ENCODE data around the gene ZNF608.
A peak's percentile ranks its signal among the peaks of the same experiment; 100 is the strongest.

ZNF608 gene

DNA sequence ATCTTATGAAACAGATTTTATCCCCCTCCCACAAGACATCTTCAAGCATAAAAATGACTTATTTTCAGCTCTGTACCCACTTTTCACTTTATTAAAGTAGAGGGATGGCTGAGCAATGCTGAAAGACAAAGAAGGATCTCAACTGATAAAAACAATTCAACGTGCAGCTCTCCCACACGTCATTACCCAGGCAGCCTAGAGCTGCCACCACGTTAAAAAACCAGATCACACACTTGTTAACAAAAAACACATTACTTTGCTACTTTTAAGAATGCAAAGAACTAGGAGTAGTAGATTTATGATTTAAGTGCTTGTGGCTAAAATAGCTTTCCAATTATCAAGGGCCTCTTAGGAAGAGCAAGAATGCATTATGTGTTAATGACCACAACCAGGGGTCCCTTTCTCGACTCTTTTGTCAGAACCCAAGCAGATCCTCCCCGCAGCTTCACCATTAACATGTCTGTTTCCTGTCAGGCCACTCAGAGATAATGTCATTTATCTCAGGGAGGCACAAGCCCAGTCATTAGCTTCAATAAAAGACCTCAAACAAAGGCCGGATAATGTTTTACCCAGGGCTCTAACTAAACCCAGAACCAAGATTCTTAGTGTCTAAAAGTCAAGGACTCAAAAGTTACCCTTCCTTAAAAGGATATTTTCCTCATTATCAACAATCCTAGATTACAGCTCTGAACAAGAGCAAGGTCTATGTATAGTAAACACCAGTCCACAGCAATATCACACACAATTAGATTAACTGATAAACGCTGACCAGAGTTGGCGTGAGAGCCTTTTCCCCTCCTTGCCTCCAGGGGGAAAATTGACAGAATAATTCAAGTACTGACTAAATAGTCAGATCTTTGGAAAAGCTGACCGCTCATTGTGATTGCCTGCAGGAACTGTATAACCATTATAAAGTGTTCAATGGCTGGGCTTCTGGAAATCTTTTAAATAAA, 7.5 kb downstream of the ZNF608 start:
- DNase-seq, result peak; percentile 49

DNA sequence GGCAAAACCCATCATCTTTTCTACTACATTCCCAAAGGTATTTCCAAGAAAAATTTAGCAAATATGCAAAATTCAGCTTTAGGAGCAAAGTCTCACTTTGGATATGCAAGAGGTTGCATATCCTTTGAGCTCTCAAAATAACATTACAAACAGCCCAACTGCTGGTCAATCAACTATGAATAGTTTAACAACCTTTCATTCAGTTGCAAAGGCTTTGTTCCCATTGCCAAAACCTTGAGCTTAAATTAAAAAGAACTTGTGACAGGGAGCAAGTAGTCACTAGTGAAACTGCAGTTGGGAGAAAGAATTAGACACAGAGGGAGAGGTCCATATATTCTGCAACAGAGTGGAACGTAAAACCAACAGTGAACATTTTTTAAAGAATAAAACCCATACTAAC, 8.8 kb downstream of the ZNF608 start:
- no peak for DNase-seq

DNA sequence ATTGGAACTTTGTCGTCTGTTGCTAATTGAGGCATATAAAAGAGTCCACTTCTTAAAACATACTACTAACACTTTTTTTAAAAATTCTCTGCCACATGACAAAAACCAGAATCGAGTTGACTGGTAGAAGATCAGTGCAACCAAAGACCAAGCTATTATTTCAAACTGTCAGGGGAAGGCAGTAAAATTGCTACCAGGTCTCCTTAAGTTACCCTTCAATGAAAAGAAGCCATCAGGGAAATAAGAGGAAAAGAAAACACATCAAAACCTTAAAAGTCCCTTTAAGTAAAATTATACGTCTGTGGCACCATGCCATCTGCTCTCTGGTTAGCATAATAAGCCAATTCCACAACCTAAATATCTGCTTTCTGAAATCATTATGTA, 9.6 kb downstream of the ZNF608 start:
- no peak for DNase-seq

DNA sequence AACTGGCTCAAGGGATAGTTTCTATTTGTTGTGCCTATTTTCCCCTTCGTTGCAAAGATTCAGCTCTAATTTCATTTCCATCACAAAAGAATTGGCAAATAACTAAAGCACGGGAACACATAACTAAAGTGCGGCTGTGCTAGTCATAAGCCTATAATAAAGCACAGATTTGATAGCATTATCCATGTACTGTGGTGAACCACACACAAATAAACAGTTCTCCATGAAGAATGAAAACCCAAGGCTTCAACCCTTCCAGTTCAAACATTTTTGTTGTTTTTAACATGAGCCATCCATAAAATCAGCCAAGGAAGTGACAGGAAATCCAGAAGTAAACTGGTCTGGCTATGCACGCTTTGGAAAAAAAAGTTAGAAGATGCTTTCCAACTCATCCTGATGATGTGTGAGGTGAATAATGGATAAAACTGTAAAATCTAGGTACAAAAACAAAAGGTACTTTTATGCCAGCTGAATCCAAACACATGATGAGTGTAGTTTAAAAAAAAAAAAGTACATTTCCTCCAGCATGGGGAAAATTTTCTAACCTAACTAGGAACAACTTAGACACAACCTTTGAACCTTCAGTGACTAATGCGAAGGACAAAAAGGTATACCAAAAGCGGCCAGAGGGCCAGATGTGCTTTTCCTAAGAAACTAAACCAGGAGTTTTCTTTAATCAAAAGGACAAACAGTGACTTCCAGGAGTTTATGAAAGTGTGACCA, 10.2 kb downstream of the ZNF608 start:
- DNase-seq, result peak; percentile 89

DNA sequence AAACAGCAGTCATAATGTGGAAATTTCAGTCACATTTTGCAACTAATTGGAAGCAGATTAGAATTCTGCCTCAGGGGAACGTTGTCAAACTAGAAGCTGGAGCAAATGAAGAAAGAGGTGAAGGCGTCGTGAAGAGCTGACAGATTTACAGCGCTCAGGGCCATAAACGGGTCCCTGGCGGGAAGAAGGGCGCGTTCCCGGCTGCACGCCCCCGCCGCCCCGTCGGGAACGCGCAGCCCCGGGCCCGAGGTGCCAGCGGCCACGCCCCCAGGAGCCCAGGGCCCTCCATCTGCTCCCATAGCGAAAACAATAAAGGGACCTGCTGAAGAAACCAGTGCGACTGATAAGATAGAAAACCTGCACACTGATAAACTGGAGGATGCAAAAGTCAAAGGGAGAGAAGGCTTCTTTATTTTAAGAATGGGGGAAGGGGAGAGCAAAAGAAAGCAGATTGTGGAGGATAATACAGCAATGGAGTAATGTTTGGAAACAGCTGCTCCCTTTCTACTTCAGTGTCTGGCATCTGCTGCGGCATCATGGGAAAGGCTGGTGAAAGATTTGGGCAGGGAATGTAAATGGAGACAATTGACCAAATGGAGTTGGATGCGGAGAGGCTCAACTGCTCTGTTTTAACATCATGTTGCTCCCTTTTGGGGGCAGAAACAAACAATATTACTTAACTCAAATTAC, 11.1 kb downstream of the ZNF608 start:
- peak; percentile 81 for DNase-seq

DNA sequence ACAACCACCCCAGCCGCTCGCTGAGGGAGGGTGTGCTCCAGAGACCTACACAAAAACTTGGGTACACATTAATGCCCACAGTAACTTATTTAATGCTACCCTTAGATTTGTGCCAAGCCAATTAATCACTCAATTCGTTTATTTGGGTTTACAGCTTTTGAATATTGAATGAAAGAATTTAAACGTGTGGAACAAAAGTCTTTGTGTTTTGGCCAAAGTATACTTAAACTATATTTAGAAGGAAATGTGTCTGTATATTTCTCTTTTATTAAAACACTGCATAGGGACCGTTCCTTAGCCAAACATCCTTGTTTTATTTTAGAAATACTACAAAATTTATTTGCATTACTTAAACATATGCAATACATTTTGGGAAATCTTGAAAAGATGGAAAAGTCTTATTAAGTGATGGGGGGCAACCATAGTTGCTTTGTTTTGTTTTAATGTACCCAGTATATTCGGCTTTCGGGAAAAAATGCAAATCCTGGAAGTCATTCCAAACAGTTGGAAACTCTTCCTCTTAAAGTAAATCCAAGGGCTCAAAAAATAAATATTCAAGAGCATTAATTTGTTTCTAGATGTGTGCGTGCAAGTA, 11.8 kb downstream of the ZNF608 start:
- no peak for DNase-seq

DNA sequence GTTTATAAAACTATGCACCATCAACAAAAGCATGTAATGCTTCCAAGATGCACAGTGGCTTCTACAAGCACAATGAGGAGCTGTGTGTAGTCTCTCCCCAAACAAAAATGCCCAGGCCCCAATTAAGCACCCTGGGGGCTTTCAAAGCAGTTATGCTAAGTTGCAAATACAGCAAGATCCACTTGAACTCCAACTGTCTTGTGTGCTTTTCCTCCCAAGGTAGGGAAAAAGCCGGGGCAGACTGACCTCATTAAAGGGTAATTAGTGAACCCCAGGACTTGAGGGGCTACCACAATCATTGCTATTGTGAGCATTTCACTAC, 13.1 kb downstream of the ZNF608 start:
- no peak for DNase-seq

DNA sequence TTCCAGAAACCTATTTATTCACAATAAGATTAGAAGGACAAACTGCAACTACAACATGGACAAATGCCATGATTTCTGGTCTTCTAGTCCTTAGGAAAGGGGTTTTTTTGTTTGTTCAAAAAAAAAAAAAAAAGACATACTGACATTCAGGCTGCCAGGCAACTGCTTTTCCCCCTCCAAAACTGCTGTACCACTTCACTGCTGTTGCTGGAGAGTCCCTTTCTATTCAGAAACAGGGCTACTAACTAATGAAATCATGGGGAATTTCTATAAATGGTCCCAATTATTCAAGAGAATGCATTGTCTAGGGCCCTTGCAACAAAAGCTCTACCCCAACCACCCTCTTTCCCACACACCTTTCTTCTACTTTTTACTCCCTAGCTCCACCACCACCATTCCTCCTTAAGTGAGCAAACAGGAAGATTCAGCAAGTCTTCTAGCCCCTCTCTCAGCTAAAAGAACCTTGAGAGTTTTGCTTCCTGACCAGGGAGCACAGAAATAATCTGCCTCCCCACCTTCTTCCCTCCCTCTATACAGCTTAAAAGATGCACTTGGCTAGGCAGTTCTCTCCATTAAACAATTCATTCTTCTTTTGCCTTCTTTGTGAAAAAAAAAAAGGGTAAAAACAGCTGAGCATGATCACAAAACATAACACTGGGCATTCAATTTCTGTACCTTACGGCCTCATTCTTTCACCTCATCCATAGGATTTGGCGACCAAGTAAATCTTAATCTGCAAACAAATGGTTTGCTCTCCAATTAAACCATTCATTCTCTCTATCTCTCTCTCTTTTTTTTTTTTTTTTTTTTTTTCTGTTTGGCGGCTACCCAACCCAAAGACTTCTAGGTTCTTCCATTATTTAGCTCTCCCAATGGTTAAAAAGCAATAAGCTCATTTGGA, 13.8 kb downstream of the ZNF608 start:
- DNase-seq, result no peak

DNA sequence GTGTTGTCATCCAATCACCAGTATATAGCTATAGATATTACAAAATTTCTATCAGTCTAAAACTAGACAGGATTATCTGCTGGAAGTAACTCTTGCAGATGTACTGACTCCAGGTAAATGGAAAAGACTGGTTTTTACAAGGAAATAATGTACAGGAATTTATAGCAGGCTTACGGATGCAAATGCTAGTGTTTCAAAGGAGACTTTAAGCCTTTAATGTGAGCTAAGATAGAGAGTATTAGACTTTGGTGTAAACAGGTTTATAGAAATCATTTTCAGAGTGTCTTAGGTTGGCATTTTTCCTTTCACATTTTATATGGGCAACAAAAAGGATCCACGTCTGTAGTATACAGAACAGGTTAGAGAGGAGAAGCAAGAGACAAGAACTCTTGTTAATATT, 16.1 kb downstream of the ZNF608 start:
- DNase-seq, result no peak

DNA sequence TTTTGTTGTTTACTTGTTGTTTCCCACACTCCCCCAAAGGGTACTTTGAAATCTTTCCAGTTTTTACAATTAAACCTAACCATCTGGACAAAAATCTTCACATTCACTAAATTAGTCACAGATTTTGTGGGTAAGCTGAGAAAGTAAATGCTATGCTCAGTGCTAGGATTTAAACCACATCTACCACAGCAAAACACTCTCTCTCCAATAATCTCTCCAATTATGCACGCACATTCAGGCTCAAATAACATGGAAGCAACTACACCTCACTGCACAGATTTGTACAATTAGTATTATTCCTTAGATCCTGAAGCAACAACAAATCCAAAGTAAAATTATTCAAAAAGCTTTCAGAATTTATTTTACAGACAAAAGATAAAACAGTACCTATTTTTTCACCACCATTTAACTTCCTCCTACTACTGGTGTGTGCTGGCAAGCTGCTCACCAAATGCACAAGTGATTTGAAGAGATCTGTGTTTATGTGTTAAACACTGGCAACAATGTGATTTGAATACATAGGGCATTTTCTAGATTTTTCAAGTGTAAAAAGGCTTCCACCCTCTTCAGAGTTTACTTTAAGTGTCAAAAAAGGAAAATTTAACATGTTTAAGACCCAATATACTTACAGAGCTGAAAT, 16.6 kb downstream of the ZNF608 start:
- DNase-seq, result peak; percentile 74

DNA sequence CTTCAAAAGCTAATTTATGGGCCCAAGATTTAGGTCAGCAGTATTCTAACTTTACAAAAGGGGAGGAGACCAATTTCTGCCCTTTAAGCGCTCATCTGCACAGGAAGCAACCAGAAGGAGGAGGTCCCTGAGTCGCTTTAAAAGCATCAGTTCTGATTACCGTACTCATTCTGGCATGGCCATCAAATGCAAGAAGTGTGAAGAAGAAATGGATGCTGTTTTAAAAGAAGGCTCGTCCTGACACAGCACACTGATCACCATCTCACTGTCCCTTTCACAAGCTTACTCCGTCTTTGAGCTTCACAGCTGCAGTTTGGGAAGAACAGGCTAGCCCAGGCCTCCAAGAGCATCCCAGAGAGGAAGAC, 17.5 kb downstream of the ZNF608 start:
- no peak for DNase-seq

DNA sequence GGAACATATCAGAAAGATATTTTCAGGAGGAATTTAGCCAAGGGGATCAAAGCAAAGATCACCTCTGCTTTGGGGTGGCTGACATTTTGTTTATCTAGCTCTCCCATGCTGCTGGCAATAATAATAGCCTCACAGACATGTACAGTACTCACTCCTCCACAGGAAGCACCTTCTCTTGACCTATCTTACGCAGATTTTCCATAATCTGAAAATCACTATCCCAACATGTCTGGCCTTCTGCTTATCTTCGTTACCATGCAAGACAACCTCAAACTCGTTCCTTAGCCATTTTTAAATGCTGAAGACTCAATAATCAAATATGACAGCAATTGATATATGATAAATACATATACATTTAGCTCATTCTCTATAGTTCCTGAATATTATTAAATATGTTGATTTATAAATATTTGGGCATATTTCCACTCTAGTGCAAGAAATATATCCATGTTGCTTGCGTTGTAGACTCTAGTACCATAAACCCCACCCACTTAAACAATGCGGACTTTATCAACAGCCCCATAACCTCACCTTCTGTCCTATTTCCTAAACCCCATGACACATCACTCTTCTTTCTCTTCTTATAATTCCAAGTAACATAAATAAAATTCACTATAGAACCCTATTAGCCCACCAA, 18.0 kb downstream of the ZNF608 start:
- DNase-seq, result no peak

DNA sequence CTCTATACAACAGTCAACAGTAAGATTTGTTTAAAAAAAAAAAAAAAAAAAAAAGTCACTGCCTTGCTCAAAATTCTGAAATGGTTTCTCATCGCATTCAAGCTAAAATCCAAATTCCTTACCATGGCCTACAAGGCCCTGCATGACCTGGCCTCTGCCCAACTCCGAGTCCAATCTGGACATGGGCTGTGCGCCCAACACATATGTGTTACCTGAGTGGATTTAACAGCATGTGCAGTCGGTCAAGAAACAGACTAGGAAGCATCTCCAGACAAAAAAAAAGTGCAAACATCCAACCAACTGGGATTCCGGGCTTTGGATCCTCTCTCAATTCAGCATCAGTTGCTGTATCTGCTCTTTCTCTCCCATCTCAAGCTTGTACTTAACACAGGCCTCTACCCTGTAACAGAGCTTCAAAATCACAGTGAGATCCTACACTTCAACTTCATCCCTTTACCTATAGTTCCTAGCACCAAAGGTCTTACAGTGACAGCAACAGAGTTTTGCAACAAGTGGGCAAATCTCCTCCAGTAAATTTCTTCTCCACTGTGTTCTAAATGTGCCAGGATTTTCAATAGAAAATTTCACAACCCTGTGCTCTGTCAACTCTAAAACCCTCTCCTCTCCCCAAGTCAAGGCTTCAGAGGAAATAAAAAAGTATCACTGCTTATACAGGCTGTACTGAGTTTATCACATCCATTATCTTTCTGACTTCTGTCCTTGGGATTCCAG, 19.6 kb downstream of the ZNF608 start:
- no peak for DNase-seq

DNA sequence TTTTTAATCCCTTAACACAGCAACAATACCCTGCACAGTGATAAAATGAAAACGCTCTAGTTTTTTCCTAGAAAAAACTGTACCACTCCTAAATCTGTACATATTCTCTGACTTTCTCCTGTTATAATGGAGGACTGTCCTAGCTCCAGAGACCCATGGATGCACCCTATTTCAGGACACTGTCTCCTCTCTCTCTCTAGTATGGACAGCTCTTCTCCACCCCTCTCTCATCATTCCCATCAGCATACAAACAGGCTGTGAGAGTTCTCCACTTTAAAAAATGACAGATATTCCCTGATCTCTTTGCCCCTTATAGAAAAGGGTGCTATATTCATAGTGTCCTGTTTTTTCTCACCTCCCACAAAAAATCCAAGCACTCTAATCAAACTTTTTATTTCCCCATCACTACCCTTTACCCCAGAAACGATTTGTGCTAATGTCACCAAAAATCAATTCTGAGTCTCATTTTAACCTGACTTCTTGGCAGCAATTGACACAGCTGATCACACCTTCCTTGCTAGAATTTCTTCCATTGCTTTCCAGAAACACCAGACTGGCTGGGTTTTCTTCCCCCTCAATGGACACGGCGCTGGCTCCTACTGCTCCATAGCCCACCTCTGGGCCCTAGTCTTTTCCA, 20.7 kb downstream of the ZNF608 start:
- DNase-seq, result no peak

DNA sequence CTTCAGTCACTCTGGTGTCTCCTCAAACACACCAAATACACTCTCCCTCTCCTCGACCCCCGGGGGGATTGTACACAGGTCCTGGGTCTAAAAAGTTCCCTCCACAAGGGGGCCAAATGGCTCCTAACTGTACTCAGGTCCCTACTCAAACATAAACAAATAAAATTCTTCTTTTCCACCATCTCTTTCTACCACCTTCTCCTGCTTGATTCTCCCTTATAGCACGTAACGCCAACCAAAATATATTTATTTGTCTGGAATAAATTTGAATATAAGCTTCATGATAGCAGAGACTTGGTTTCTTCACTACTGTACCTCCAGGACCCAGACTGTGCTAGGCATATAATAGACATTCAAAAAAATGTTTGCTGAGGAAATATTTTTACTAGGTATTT, 21.4 kb downstream of the ZNF608 start:
- DNase-seq, result no peak

DNA sequence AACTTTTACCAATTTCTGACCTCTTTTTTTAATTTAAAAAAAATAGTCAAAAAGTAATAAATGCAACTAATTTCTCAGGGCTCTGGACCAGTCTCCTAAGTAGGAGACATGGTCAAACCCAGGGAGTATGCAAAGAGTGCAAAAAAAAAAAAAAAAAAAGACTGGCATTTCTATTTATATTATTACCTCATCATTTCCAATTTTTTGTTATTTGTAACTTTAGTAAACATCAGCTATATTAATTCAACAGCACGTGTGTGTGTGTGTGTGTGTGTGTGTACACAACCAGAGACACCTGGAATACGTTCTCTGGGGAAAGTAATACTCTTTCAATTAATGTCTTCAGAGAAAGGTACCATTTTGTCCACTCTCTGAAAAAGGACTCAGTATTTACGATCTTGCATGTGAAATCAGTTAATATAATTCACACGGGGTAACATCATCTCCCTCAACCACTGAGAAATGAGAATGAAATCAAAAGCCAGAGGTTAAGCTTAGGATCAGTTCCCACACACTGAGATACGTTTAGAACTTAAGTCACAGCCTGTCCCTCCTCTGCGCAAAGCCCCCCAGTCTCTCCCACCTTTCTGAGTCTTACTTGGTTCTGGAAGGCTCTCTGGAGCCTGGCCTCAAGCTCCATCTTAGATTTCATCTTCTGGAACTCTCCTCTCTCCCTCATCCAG, 21.9 kb downstream of the ZNF608 start:
- no peak for DNase-seq

DNA sequence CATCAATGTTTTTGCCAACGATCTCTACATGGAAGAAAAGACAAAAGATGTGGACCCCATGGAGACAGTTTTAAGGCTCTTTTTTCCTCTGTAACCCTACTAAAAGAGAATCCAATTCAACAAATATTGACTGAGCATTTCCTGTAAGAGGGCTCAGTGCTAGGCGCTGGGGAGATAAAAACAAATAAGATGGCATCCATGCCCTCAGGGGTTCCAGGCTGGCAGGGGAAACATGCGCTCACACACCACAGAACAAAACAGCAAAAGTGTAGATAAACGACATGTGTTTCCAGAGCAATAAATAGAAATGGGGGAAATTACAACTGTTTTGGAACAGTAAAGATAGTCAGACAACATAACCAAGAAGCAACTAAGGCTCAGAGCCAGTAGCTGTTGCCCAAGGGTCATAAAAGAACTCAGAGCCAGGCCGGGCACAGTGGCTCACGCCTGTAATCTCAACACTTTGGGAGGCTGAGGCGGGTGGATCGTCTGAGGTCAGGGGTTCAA, 25.2 kb downstream of the ZNF608 start:
- no peak for DNase-seq

DNA sequence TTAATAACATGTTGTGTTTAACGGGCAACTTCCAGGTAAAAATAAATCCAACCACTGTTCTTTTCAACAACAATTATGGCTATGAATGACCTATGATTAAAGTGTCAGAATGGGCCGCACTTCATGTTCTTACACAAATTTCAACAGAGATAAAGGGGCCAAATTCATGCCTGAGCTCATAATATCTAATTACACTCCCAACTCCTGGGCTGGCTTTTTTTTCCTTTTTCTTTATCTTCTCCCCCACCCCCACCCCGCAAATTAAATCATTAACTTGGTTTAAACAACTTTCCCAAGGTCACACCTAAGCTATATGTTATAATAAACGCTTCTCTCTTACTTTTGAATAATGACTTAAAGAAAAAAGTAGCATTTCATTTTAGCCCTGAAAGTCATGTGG, 25.8 kb downstream of the ZNF608 start:
- DNase-seq, result no peak
